ENCODE results near the gene MAST2. TPM values are rescaled to one million over a fixed set of nuclear protein-coding genes. Genes with fewer than 3 reads are reported as not detected.
A peak's percentile ranks its signal among the peaks of the same experiment; 100 is the strongest.

MAST2 gene
- total RNA-seq, 1 experiment from 2014 or later = 37.2 TPM

DNA sequence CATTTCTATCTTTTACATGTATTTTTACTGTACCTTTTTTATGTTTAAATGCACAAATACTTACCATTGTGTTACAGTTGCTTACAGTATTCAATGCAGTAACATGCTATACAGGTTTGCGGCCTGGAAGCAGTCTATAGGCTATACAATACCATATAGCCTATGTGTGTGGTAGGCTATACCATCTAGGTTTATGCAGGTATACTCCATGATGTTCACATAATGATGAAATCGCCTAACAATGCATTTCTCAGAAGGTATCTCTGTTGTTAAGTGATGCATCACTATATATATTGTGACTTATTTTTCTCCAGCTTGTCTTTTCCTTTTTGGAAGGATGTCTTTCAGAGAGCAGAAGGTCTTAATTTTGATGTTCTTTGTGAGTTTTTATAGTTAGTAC lies 103.5 kb downstream of the MAST2 start:
- peaks cover 6% of the 10 kb centered on the region for H3K9me3 Mint-ChIP-seq
- no peak for ATAC-seq
- TF ChIP-seq ZNF396 (CRISPR knock-in tag; IDR thresholded peaks at IDR 0.05; ENCODE audit: borderline replicate concordance) (no peak), TEAD4 (CRISPR knock-in tag; IDR thresholded peaks at IDR 0.05) (no peak), NR1H2 (CRISPR knock-in tag; IDR thresholded peaks at IDR 0.05) (no peak), CREB1 (CRISPR knock-in tag; IDR thresholded peaks at IDR 0.05) (no peak), RELA (CRISPR knock-in tag; IDR thresholded peaks at IDR 0.05; ENCODE audit: borderline replicate concordance) (no peak), CREM (CRISPR knock-in tag; IDR thresholded peaks at IDR 0.05) (no peak), NFE2L1 (CRISPR knock-in tag; IDR thresholded peaks at IDR 0.05) (no peak), FOXK1 (CRISPR knock-in tag; IDR thresholded peaks at IDR 0.05) (no peak)
- TF ChIP-seq, protein P1, sequence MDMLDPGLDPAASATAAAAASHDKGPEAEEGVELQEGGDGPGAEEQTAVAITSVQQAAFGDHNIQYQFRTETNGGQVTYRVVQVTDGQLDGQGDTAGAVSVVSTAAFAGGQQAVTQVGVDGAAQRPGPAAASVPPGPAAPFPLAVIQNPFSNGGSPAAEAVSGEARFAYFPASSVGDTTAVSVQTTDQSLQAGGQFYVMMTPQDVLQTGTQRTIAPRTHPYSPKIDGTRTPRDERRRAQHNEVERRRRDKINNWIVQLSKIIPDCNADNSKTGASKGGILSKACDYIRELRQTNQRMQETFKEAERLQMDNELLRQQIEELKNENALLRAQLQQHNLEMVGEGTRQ (CRISPR knock-in tag; IDR thresholded peaks at IDR 0.05) = no peak
- TF ChIP-seq, protein P2, sequence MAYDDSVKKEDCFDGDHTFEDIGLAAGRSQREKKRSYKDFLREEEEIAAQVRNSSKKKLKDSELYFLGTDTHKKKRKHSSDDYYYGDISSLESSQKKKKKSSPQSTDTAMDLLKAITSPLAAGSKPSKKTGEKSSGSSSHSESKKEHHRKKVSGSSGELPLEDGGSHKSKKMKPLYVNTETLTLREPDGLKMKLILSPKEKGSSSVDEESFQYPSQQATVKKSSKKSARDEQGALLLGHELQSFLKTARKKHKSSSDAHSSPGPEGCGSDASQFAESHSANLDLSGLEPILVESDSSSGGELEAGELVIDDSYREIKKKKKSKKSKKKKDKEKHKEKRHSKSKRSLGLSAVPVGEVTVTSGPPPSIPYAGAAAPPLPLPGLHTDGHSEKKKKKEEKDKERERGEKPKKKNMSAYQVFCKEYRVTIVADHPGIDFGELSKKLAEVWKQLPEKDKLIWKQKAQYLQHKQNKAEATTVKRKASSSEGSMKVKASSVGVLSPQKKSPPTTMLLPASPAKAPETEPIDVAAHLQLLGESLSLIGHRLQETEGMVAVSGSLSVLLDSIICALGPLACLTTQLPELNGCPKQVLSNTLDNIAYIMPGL (CRISPR knock-in tag; IDR thresholded peaks at IDR 0.05) = no peak
- CTCF ChIA-PET = no interaction called here
- no peak overlapping the region for H3K27ac Mint-ChIP-seq
- H3K4me3 Mint-ChIP-seq = no peak overlapping the region
- POLR2A ChIA-PET = no interaction called here
- DNase-seq (ENCODE audit: low spot score) = no peak
- H3K27me3 Mint-ChIP-seq (ENCODE audit: low read depth) = no peaks in the 10 kb centered on the region
- H3K4me1 Mint-ChIP-seq = peaks cover 36% of the 10 kb centered on the region
- H3K36me3 Mint-ChIP-seq = peaks cover 2% of the 10 kb centered on the region

DNA sequence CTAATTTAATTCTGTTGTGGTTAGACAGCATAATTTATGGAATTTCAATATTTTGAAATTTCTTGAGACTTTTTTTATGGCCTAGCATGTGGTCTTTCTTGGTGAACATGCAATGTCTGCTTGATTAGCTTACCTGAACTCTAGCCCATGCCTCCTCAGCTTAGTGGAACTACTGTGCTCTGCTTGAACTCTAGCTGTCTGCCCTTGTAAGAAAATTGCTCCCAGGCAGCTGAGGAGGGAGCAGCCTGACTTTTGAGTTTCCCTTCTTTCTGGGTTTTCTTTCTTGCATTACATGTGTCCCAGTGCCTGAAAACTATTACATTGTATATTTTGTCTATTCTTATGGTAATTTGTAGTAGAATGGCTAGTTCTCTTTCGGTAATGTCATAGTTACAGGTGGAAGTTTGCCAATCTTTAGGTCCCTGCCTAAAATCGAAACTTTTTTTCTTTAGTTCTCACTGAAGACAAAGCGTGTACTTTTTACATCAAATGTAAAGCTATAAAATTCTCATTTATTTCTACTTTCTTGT lies 105.3 kb downstream of the MAST2 start:
- POLR2A ChIA-PET = interaction anchor here (0.5 kb wide), 1 partner anchor 222 kb away, joined by 3 read pairs; no protein-coding TSS in a partner anchor
- Mint-ChIP-seq H3K4me1 (peaks cover 52% of the 10 kb centered on the region), H3K36me3 (no peaks in the 10 kb centered on the region), H3K9me3 (no peaks in the 10 kb centered on the region), H3K27ac (peak overlapping the region; percentile 86), H3K4me3 (no peak overlapping the region), H3K27me3 (ENCODE audit: low read depth) (no peaks in the 10 kb centered on the region)
- CTCF ChIA-PET = interaction anchor here (0.8 to 0.9 kb wide), 2 partner anchors 126 to 315 kb away, joined by 3 read pairs; no protein-coding TSS in a partner anchor
- TF ChIP-seq ESRRA (CRISPR knock-in tag; IDR thresholded peaks at IDR 0.05; ENCODE audit: borderline replicate concordance) (no peak), ZBTB21 (CRISPR knock-in tag; IDR thresholded peaks at IDR 0.05; ENCODE audit: borderline replicate concordance) (no peak), NR1H2 (CRISPR knock-in tag; IDR thresholded peaks at IDR 0.05) (no peak), FOXP1 (CRISPR knock-in tag; IDR thresholded peaks at IDR 0.05; ENCODE audit: borderline replicate concordance) (no peak), TEAD1 (CRISPR knock-in tag; IDR thresholded peaks at IDR 0.05) (no peak), SMAD3 (CRISPR knock-in tag; IDR thresholded peaks at IDR 0.05; ENCODE audit: borderline replicate concordance) (no peak), ATF1 (CRISPR knock-in tag; IDR thresholded peaks at IDR 0.05) (no peak), ZNF232 (CRISPR knock-in tag; IDR thresholded peaks at IDR 0.05) (no peak)
- TF ChIP-seq, protein P3, sequence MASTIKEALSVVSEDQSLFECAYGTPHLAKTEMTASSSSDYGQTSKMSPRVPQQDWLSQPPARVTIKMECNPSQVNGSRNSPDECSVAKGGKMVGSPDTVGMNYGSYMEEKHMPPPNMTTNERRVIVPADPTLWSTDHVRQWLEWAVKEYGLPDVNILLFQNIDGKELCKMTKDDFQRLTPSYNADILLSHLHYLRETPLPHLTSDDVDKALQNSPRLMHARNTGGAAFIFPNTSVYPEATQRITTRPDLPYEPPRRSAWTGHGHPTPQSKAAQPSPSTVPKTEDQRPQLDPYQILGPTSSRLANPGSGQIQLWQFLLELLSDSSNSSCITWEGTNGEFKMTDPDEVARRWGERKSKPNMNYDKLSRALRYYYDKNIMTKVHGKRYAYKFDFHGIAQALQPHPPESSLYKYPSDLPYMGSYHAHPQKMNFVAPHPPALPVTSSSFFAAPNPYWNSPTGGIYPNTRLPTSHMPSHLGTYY (CRISPR knock-in tag; IDR thresholded peaks at IDR 0.05) = no peak
- TF ChIP-seq, protein P4, sequence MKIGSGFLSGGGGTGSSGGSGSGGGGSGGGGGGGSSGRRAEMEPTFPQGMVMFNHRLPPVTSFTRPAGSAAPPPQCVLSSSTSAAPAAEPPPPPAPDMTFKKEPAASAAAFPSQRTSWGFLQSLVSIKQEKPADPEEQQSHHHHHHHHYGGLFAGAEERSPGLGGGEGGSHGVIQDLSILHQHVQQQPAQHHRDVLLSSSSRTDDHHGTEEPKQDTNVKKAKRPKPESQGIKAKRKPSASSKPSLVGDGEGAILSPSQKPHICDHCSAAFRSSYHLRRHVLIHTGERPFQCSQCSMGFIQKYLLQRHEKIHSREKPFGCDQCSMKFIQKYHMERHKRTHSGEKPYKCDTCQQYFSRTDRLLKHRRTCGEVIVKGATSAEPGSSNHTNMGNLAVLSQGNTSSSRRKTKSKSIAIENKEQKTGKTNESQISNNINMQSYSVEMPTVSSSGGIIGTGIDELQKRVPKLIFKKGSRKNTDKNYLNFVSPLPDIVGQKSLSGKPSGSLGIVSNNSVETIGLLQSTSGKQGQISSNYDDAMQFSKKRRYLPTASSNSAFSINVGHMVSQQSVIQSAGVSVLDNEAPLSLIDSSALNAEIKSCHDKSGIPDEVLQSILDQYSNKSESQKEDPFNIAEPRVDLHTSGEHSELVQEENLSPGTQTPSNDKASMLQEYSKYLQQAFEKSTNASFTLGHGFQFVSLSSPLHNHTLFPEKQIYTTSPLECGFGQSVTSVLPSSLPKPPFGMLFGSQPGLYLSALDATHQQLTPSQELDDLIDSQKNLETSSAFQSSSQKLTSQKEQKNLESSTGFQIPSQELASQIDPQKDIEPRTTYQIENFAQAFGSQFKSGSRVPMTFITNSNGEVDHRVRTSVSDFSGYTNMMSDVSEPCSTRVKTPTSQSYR (CRISPR knock-in tag; IDR thresholded peaks at IDR 0.05) = no peak
- TF ChIP-seq, protein P5, sequence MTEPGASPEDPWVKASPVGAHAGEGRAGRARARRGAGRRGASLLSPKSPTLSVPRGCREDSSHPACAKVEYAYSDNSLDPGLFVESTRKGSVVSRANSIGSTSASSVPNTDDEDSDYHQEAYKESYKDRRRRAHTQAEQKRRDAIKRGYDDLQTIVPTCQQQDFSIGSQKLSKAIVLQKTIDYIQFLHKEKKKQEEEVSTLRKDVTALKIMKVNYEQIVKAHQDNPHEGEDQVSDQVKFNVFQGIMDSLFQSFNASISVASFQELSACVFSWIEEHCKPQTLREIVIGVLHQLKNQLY (CRISPR knock-in tag; IDR thresholded peaks at IDR 0.05) = no peak
- TF ChIP-seq, protein P6, sequence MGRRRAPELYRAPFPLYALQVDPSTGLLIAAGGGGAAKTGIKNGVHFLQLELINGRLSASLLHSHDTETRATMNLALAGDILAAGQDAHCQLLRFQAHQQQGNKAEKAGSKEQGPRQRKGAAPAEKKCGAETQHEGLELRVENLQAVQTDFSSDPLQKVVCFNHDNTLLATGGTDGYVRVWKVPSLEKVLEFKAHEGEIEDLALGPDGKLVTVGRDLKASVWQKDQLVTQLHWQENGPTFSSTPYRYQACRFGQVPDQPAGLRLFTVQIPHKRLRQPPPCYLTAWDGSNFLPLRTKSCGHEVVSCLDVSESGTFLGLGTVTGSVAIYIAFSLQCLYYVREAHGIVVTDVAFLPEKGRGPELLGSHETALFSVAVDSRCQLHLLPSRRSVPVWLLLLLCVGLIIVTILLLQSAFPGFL (CRISPR knock-in tag; IDR thresholded peaks at IDR 0.05; ENCODE audit: borderline replicate concordance) = no peak
- peak; percentile 72 for ATAC-seq
- DNase-seq (ENCODE audit: low spot score) = no peak
